Measurements from ENCODE around the gene GPHA2.

DNA sequence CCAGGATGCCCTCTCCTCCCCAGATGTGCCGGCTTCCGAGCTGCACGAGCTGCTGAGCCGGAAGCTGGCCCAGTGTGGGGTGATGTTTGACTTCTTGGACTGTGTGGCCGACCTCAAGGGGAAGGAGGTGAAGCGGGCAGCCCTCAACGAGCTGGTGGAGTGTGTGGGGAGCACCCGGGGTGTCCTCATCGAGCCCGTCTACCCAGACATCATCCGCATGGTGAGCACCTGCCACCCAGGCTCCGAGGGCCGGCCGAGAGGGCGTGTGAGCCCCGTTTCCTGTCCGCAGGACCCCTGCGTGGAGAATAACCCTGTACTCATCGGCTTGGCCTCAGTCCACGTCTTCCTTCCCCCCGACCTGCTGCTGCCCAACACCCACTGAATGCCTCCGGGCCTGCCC lies 9.0 kb downstream of the GPHA2 start:
- TF ChIP-seq, protein P1, sequence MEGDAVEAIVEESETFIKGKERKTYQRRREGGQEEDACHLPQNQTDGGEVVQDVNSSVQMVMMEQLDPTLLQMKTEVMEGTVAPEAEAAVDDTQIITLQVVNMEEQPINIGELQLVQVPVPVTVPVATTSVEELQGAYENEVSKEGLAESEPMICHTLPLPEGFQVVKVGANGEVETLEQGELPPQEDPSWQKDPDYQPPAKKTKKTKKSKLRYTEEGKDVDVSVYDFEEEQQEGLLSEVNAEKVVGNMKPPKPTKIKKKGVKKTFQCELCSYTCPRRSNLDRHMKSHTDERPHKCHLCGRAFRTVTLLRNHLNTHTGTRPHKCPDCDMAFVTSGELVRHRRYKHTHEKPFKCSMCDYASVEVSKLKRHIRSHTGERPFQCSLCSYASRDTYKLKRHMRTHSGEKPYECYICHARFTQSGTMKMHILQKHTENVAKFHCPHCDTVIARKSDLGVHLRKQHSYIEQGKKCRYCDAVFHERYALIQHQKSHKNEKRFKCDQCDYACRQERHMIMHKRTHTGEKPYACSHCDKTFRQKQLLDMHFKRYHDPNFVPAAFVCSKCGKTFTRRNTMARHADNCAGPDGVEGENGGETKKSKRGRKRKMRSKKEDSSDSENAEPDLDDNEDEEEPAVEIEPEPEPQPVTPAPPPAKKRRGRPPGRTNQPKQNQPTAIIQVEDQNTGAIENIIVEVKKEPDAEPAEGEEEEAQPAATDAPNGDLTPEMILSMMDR (IDR thresholded peaks at IDR 0.05) = no peak
- TF ChIP-seq POLR2AphosphoS5 (IDR thresholded peaks at IDR 0.05) (no peak), POLR2A (IDR thresholded peaks at IDR 0.05; ENCODE audit: low read depth) (no peak), EP300 (IDR thresholded peaks at IDR 0.05) (no peak)

Measured in esophagus muscularis mucosa (tissue), 4 donors.